ENCODE measurements around the gene ACP4. TPM values are rescaled to one million over a fixed set of nuclear protein-coding genes. Genes with fewer than 3 reads are reported as not detected.
"Not testable (repeated sequence)": the region's sequence is repeated elsewhere in the genome, so short reads cannot be mapped to it uniquely, and the experiment has no call there.

The ACP4 gene
- polyA plus RNA-seq, 4 donors = 0.03 TPM; not detected in 3

DNA sequence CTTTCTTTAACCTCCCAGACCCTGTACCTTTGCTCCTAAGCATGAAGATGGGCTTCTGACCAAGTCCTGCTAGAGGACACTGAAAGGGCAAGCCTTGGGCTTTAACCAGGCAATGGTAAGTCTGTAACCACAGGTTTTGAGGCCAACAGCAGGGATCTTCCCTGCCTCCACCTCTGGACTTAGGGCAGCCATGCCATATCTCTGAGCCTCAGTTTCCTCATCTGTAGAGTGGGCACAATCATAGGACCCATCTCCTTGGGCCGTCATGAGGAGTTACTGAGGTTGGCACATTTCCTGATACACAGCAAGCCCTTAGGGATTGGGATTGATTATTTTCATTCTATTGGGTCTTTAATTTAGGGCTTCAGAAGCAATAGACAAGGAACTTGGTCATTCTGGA lies 18.6 kb downstream of the ACP4 start:
- Histone ChIP-seq H3K4me1 (ENCODE audit: control insufficient read depth in 3 of 3, insufficient read depth in 2 of 3, low read depth in 1 of 3, low read length in 2 of 3) (no peaks in the 10 kb centered on the region), H3K27ac (ENCODE audit: low read depth in 1 of 3, low read length in 2 of 3) (no peak overlapping the region), H3K36me3 (ENCODE audit: control insufficient read depth in 3 of 3, insufficient read depth in 2 of 3, low read depth in 1 of 3, low read length in 3 of 3) (no peaks in the 10 kb centered on the region), H3K9me3 (ENCODE audit: control insufficient read depth in 2 of 2, insufficient read depth in 1 of 2, low read depth in 1 of 2, low read length in 1 of 2) (no peaks in the 10 kb centered on the region), H3K4me3 (ENCODE audit: low read depth in 1 of 3, low read length in 3 of 3) (no peak overlapping the region), H3K27me3 (ENCODE audit: control insufficient read depth in 3 of 3, insufficient read depth in 3 of 3, low read length in 3 of 3) (no peaks in the 10 kb centered on the region)
- 68 to 74% (median 72%) methylated on average over 1 of the region's 1 CpG for WGBS, 3 donors
- FAIRE-seq = no peak
- DNase-seq = no peak

DNA sequence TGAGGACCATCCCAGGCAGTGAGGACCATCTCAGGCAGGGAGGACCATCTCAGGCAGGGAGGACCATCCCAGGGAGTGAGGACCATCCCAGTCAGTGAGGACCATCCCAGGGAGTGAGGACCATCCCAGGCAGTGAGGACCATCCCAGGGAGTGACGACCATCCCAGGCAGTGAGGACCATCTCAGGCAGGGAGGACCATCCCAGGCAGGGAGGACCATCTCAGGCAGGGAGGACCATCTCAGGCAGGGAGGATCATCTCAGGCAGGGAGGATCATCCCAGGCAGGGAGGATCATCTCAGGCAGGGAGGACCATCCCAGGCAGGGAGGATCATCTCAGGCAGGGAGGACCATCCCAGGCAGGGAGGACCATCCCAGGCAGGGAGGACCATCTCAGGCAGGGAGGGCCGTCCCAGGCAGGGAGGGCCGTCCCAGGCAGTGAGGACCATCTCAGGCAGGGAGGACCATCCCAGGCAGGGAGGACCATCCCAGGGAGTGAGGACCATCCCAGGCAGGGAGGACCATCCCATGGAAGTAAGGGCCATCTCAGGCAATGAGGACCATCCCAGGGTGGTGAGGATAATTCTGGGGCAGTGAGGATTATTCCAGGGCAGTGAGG lies 21.5 kb downstream of the ACP4 start:
- WGBS, 3 donors = 71 to 79% (median 75%) methylated on average over 3 of the region's 3 CpGs
- FAIRE-seq; H3K27me3 ChIP-seq (ENCODE audit: control insufficient read depth in 3 of 3, insufficient read depth in 3 of 3, low read length in 3 of 3): not testable (repeated sequence)

GRCh38 chr19:50812474-50812873 lies 22.3 kb downstream of the ACP4 start:
- peaks cover 0 to 10% (median 9%) of the 10 kb centered on the region in 3 donors for H3K27me3 ChIP-seq (ENCODE audit: control insufficient read depth in 3 of 3, insufficient read depth in 3 of 3, low read length in 3 of 3)
- H3K36me3 ChIP-seq (ENCODE audit: control insufficient read depth in 3 of 3, insufficient read depth in 2 of 3, low read depth in 1 of 3, low read length in 3 of 3) = no peaks in the 10 kb centered on the region
- WGBS, 3 donors = 49 to 66% (median 65%) methylated on average over 3 of the region's 3 CpGs
- DNase-seq (no peak), FAIRE-seq (no peak)
- H3K4me3 ChIP-seq (ENCODE audit: low read depth in 1 of 3, low read length in 3 of 3) = no peak overlapping the region
- no peaks in the 10 kb centered on the region for H3K9me3 ChIP-seq (ENCODE audit: control insufficient read depth in 2 of 2, insufficient read depth in 1 of 2, low read depth in 1 of 2, low read length in 1 of 2)
- H3K27ac ChIP-seq (ENCODE audit: low read depth in 1 of 3, low read length in 2 of 3) = no peak overlapping the region
- H3K4me1 ChIP-seq (ENCODE audit: control insufficient read depth in 3 of 3, insufficient read depth in 2 of 3, low read depth in 1 of 3, low read length in 2 of 3) = no peaks in the 10 kb centered on the region

More for the DNA sequence above, 21.5 kb downstream of the ACP4 start:
- not testable (repeated sequence) for H3K27ac ChIP-seq (ENCODE audit: low read depth in 1 of 3, low read length in 2 of 3); DNase-seq; H3K4me3 ChIP-seq (ENCODE audit: low read depth in 1 of 3, low read length in 3 of 3); H3K4me1 ChIP-seq (ENCODE audit: control insufficient read depth in 3 of 3, insufficient read depth in 2 of 3, low read depth in 1 of 3, low read length in 2 of 3); H3K9me3 ChIP-seq (ENCODE audit: control insufficient read depth in 2 of 2, insufficient read depth in 1 of 2, low read depth in 1 of 2, low read length in 1 of 2); H3K36me3 ChIP-seq (ENCODE audit: control insufficient read depth in 3 of 3, insufficient read depth in 2 of 3, low read depth in 1 of 3, low read length in 3 of 3)

DNA sequence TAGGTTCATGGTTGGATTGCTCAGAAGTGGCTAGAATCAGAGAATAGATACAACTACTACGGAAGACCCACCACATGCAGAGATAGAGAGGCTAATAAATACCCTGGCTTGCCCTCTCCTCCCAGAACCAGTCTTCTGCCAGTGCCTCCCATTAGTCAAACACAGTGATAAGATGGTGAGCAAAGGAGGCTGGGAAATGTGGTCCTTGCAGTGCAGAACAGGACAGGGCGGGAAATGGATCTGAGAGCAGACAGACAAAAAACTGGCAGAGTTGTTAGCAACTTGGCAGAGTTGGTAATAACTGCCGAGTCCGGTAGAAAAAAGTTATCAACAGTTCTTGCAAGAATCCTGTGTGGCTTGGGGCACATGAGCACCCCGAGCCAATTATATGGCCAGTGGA lies 24.7 kb downstream of the ACP4 start:
- FAIRE-seq (no peak), DNase-seq (no peak)
- H3K27me3 ChIP-seq (ENCODE audit: control insufficient read depth in 3 of 3, insufficient read depth in 3 of 3, low read length in 3 of 3) = peaks cover 0 to 20% (median 20%) of the 10 kb centered on the region in 3 donors
- WGBS, 3 donors = 58 to 80% (median 61%) methylated on average over 5 of the region's 5 CpGs
- no peak overlapping the region for H3K4me3 ChIP-seq (ENCODE audit: low read depth in 1 of 3, low read length in 3 of 3)
- H3K9me3 ChIP-seq (ENCODE audit: control insufficient read depth in 2 of 2, insufficient read depth in 1 of 2, low read depth in 1 of 2, low read length in 1 of 2) = no peaks in the 10 kb centered on the region
- H3K4me1 ChIP-seq (ENCODE audit: control insufficient read depth in 3 of 3, insufficient read depth in 2 of 3, low read depth in 1 of 3, low read length in 2 of 3) = peaks cover 0 to 14% (median 0%) of the 10 kb centered on the region in 3 donors
- no peak overlapping the region for H3K27ac ChIP-seq (ENCODE audit: low read depth in 1 of 3, low read length in 2 of 3)
- H3K36me3 ChIP-seq (ENCODE audit: control insufficient read depth in 3 of 3, insufficient read depth in 2 of 3, low read depth in 1 of 3, low read length in 3 of 3) = no peaks in the 10 kb centered on the region

DNA sequence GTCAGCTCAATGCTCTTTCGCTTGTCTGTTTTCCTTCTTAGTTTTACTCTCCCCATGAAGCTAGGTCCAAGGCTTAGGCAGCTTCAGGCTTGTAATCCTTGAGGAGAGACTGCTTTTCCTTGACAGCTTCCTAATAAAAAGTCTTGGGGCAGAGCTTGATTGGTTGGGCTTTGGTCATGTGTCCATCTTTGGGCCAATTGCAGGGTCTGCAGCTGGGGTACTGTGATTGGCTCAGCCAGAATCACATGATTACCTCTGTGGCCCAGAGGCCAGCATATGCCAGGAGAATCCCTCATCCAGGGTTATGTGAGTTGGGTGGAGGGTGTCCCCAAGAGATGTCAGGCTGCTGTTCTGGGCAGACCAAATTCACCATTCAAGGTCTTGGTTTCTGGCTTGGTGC lies 25.2 kb downstream of the ACP4 start:
- 85 to 100% (median 91%) methylated on average over 1 of the region's 1 CpG for whole genome bisulfite sequencing, 3 donors
- Histone ChIP-seq H3K27ac (ENCODE audit: low read depth in 1 of 3, low read length in 2 of 3) (no peak overlapping the region), H3K27me3 (ENCODE audit: control insufficient read depth in 3 of 3, insufficient read depth in 3 of 3, low read length in 3 of 3) (peaks cover 0 to 24% (median 23%) of the 10 kb centered on the region in 3 donors), H3K4me3 (ENCODE audit: low read depth in 1 of 3, low read length in 3 of 3) (no peak overlapping the region), H3K4me1 (ENCODE audit: control insufficient read depth in 3 of 3, insufficient read depth in 2 of 3, low read depth in 1 of 3, low read length in 2 of 3) (peaks cover 0 to 17% (median 0%) of the 10 kb centered on the region in 3 donors), H3K36me3 (ENCODE audit: control insufficient read depth in 3 of 3, insufficient read depth in 2 of 3, low read depth in 1 of 3, low read length in 3 of 3) (no peaks in the 10 kb centered on the region), H3K9me3 (ENCODE audit: control insufficient read depth in 2 of 2, insufficient read depth in 1 of 2, low read depth in 1 of 2, low read length in 1 of 2) (no peaks in the 10 kb centered on the region)
- DNase-seq (no peak), FAIRE-seq (no peak)

- Histone ChIP-seq H3K4me1 (ENCODE audit: control insufficient read depth in 3 of 3, insufficient read depth in 2 of 3, low read depth in 1 of 3, low read length in 2 of 3) (peaks cover 0 to 37% (median 0%) of the 10 kb centered on the region in 3 donors), H3K27ac (ENCODE audit: low read depth in 1 of 3, low read length in 2 of 3) (no peak overlapping the region), H3K9me3 (ENCODE audit: control insufficient read depth in 2 of 2, insufficient read depth in 1 of 2, low read depth in 1 of 2, low read length in 1 of 2) (no peaks in the 10 kb centered on the region), H3K36me3 (ENCODE audit: control insufficient read depth in 3 of 3, insufficient read depth in 2 of 3, low read depth in 1 of 3, low read length in 3 of 3) (no peaks in the 10 kb centered on the region), H3K27me3 (ENCODE audit: control insufficient read depth in 3 of 3, insufficient read depth in 3 of 3, low read length in 3 of 3) (peaks cover 0 to 27% (median 26%) of the 10 kb centered on the region in 3 donors), H3K4me3 (ENCODE audit: low read depth in 1 of 3, low read length in 3 of 3) (peak overlapping the region in 2 of 3 donors; percentile 4 to 19)
- FAIRE-seq (no peak), DNase-seq (peak; percentile 77 to 80)
- 5 to 6% (median 6%) methylated on average over 42 to 52 of the region's 52 CpGs for WGBS, 3 donors
Measured at GRCh38 chr19:50817941-50818858, 28.0 kb downstream of the ACP4 start.

GRCh38 chr19:50818859-50819472 lies 28.8 kb downstream of the ACP4 start:
- Histone ChIP-seq H3K9me3 (ENCODE audit: control insufficient read depth in 2 of 2, insufficient read depth in 1 of 2, low read depth in 1 of 2, low read length in 1 of 2) (no peaks in the 10 kb centered on the region), H3K27me3 (ENCODE audit: control insufficient read depth in 3 of 3, insufficient read depth in 3 of 3, low read length in 3 of 3) (peaks cover 0 to 27% (median 26%) of the 10 kb centered on the region in 3 donors), H3K4me3 (ENCODE audit: low read depth in 1 of 3, low read length in 3 of 3) (peak overlapping the region in 1 of 3 donors; percentile 5), H3K27ac (ENCODE audit: low read depth in 1 of 3, low read length in 2 of 3) (no peak overlapping the region), H3K4me1 (ENCODE audit: control insufficient read depth in 3 of 3, insufficient read depth in 2 of 3, low read depth in 1 of 3, low read length in 2 of 3) (peaks cover 0 to 42% (median 2%) of the 10 kb centered on the region in 3 donors), H3K36me3 (ENCODE audit: control insufficient read depth in 3 of 3, insufficient read depth in 2 of 3, low read depth in 1 of 3, low read length in 3 of 3) (no peaks in the 10 kb centered on the region)
- 48 to 65% (median 49%) methylated on average over 12 of the region's 12 CpGs for WGBS, 3 donors
- DNase-seq (peak in 1 of 2 donors; percentile 63), FAIRE-seq (no peak)

DNA sequence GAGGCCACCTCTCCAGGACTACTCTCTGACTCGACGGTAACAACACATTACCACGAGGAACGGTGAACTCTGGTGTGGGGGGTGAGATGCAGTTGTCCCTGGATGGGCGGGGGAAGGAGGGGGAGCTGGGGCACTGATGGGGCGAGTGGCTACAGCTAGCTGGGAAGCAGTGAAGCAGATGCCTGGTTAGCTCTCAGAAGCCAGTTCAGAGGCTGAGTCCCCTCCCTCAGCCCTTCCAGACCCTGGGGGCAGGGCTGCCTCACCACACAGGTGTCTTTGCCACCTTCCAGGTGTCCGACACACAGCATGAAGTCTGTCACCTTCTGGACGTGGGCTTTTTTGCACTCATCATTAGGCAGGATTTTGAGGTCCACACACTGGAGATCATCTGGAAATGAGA lies 29.4 kb downstream of the ACP4 start:
- no peaks in the 10 kb centered on the region for H3K9me3 ChIP-seq (ENCODE audit: control insufficient read depth in 2 of 2, insufficient read depth in 1 of 2, low read depth in 1 of 2, low read length in 1 of 2)
- H3K27me3 ChIP-seq (ENCODE audit: control insufficient read depth in 3 of 3, insufficient read depth in 3 of 3, low read length in 3 of 3) = peaks cover 0 to 26% (median 26%) of the 10 kb centered on the region in 3 donors
- WGBS, 3 donors = 18 to 49% (median 20%) methylated on average over 6 to 8 of the region's 8 CpGs
- DNase-seq (no peak), FAIRE-seq (no peak)
- peaks cover 0 to 42% (median 2%) of the 10 kb centered on the region in 3 donors for H3K4me1 ChIP-seq (ENCODE audit: control insufficient read depth in 3 of 3, insufficient read depth in 2 of 3, low read depth in 1 of 3, low read length in 2 of 3)
- peak overlapping the region in 1 of 3 donors; percentile 5 for H3K4me3 ChIP-seq (ENCODE audit: low read depth in 1 of 3, low read length in 3 of 3)
- no peak overlapping the region for H3K27ac ChIP-seq (ENCODE audit: low read depth in 1 of 3, low read length in 2 of 3)
- no peaks in the 10 kb centered on the region for H3K36me3 ChIP-seq (ENCODE audit: control insufficient read depth in 3 of 3, insufficient read depth in 2 of 3, low read depth in 1 of 3, low read length in 3 of 3)

Measured in small intestine (tissue), 7 donors.